K562 (cell line): ENCODE data around the gene USP32. TPM values are rescaled to one million over a fixed set of nuclear protein-coding genes. Genes with fewer than 3 reads are reported as not detected.

Source experiments
- ATAC-seq: fragments of 200-7000 bp; cut with Tn5 transposase; 3 replicates; pipeline ENCODE4 v1.9.1; 2020; ENCODE audit warnings: moderate library complexity
- BruUV-seq: library from RNA; stranded (reverse); fragments of 400-500 nt; replicated peaks from 2 replicates; lab custom pipeline; 2021; lab: Mats Ljungman, UMichigan
- CTCF ChIA-PET: fragments of 300-600 bp; formaldehyde crosslinking; extraction: SDS; loops from one replicate; lab custom pipeline; 2021; ENCODE audit warnings: low intra/inter-chr PET ratio; lab: Yijun Ruan, JAX
- POLR2A ChIA-PET: fragments of 300-600, 350-650 bp; sonication (Branson Sonifier 250); formaldehyde crosslinking; extraction: SDS; loops from one replicate; lab custom pipeline; 2021; ENCODE audit warnings: antibody characterized with exemption, inconsistent platforms; lab: Yijun Ruan, JAX
- DNase-seq, 4 experiments: peaks; one replicate each; pipeline versions ENCODE4 v3.0.0 to v3.0.0-alpha.2; 2011 to 2018; ENCODE audit warnings: low spot score in 3 of 4, mixed read lengths in 3 of 4; ENCODE audit errors: extremely low read depth in 1 of 4
- FAIRE-seq: peaks from 2 replicates; lab custom pipeline; 2011; peaks lifted over from hg19 to GRCh38; lab: Jason Lieb, UNC
- H2AFZ ChIP-seq: 2 replicates; pipeline ENCODE4 v1.6.0; 2011; ENCODE audit warnings: low read depth, low read length, control low read depth, inconsistent platforms
- H3K27ac ChIP-seq: fragments of 200-600 bp; 3 replicates; pipeline ENCODE4 v1.8.0; 2011; ENCODE audit warnings: low read depth, mild to moderate bottlenecking, control low read depth, inconsistent platforms, low read length, moderate library complexity, mixed read lengths; ENCODE audit errors: extremely low read depth
- H3K27me3 ChIP-seq, 2 experiments: fragments of 300-600 bp in 1 of 2; 2 replicates in 1 of 2; 3 replicates in 1 of 2; pipeline versions ENCODE4 v1.6.0 to v1.8.0; 2011; ENCODE audit warnings: inconsistent platforms in 2 of 2, low read length in 2 of 2, mild to moderate bottlenecking in 1 of 2, mixed read lengths in 1 of 2, moderate library complexity in 1 of 2; ENCODE audit not compliant: control insufficient read depth in 2 of 2, insufficient read depth in 2 of 2
- H3K36me3 ChIP-seq: fragments of 300-600 bp; 3 replicates; pipeline ENCODE4 v1.8.0; 2011; ENCODE audit warnings: mild to moderate bottlenecking, low read length, inconsistent platforms; ENCODE audit not compliant: control insufficient read depth, insufficient read depth
- H3K4me1 ChIP-seq, 2 experiments: fragments of 200-600 bp in 1 of 2; replicated peaks in 1 of 2; 2 replicates in 1 of 2; 3 replicates in 1 of 2; pipeline versions ENCODE4 v1.5.1 to v1.8.0; 2011; ENCODE audit warnings: inconsistent platforms in 2 of 2, low read length in 2 of 2, mild to moderate bottlenecking in 1 of 2, mixed read lengths in 1 of 2, moderate library complexity in 1 of 2; ENCODE audit not compliant: control insufficient read depth in 2 of 2, insufficient read depth in 2 of 2
- H3K4me2 ChIP-seq: 2 replicates; pipeline ENCODE4 v1.6.1; 2011; ENCODE audit warnings: low read length, control low read depth, inconsistent platforms, mixed read lengths; ENCODE audit not compliant: insufficient read depth
- H3K4me3 ChIP-seq: fragments of 200-600 bp; sonication (generic), shearing (Covaris generic); 2 replicates; pipeline ENCODE4 v1.5.1; 2016; ENCODE audit warnings: control low read depth, inconsistent platforms
- H3K79me2 ChIP-seq: fragments of 200-600 bp; 3 replicates; pipeline ENCODE4 v1.8.0; 2011; ENCODE audit warnings: low read length, inconsistent platforms; ENCODE audit not compliant: control insufficient read depth, insufficient read depth
- H3K9ac ChIP-seq, 2 experiments: 2 replicates each; pipeline versions ENCODE4 v1.6.0 to v1.6.1; 2011; ENCODE audit warnings: low read depth in 2 of 2, low read length in 2 of 2, control low read depth in 1 of 2, inconsistent platforms in 1 of 2, mild to moderate bottlenecking in 1 of 2, mixed read lengths in 1 of 2; ENCODE audit not compliant: insufficient read depth in 1 of 2
- H3K9me1 ChIP-seq: one replicate; pipeline ENCODE4 v1.6.0; 2011; ENCODE audit warnings: inconsistent platforms, mild to moderate bottlenecking, low read length, moderate library complexity; ENCODE audit not compliant: control insufficient read depth, insufficient read depth
- H3K9me3 ChIP-seq: replicated peaks from 2 replicates; pipeline ENCODE4 v1.5.1; 2011; ENCODE audit warnings: low read depth, low read length, inconsistent platforms; ENCODE audit not compliant: control insufficient read depth, insufficient read depth
- H4K20me1 ChIP-seq: replicated peaks from 2 replicates; pipeline ENCODE4 v1.6.1; 2011; ENCODE audit warnings: low read length, inconsistent platforms, mixed read lengths; ENCODE audit not compliant: control insufficient read depth, insufficient read depth
- CBX2 ChIP-seq: fragments of 200-600 bp; sonication (generic); IDR thresholded peaks from one replicate; pipeline ENCODE4 v1.6.1; 2012; ENCODE audit warnings: mild to moderate bottlenecking, low read length, inconsistent platforms; ENCODE audit not compliant: insufficient read depth, poor library complexity, severe bottlenecking
- TCF7 ChIP-seq: sonication (generic); IDR thresholded peaks from 2 replicates; pipeline ENCODE4 v1.6.1; 2016; ENCODE audit warnings: antibody characterized with exemption, borderline replicate concordance
- ZNF263 ChIP-seq: sonication (generic); formaldehyde crosslinking; IDR thresholded peaks from 2 replicates; pipeline ENCODE4 v1.8.0; 2022; ENCODE audit warnings: mild to moderate bottlenecking, missing genetic modification reagents, borderline replicate concordance
- WGBS: fragments of 100-300 bp; shearing (Covaris generic); methylation state at CpG from one replicate; pipeline ENCODE4 v1.1.6; 2016; ENCODE audit warnings: low coverage, mixed read lengths; ENCODE audit not compliant: insufficient coverage; ENCODE audit errors: missing lambda C conversion rate; 5-methylcytosine and 5-hydroxymethylcytosine counted together
- in situ Hi-C: fragments of 300-500 bp; cut with MboI; formaldehyde crosslinking; loops from 4 replicates; pipeline ENCODE4 v1.15.0; 2018; ENCODE audit warnings: inconsistent platforms, mixed read lengths
- intact Hi-C: fragments of 100-400 bp; cut with micrococcal nuclease; formaldehyde crosslinking; loops from 2 replicates; pipeline ENCODE4 v1.14.2; 2022
- polyA plus RNA-seq, 8 experiments: library from polyadenylated mRNA; depleted of rRNA in 4 of 8; stranded (reverse) in 5 of 8; unstranded in 3 of 8; fragments of >200 nt; fragmentation: Nextera tagmentation in 2 of 8; fragmentation: Illumina TruSeq in 1 of 8; extraction: Ambion mirVana in 2 of 8; extraction: Trizol in 1 of 8; gene quantifications; 2 replicates each; pipeline versions ENCODE4 v1.2.1 to v1.2.3, GENCODE V29; 2011 to 2014; ENCODE audit warnings: inconsistent platforms in 1 of 8, missing spikeins in 1 of 8
- total RNA-seq, 7 experiments: library from RNA; depleted of rRNA in 6 of 7; stranded (reverse); fragments of >200 nt in 6 of 7; fragmentation: Illumina TruSeq in 2 of 7; extraction: Trizol in 2 of 7; gene quantifications; 2 replicates each; pipeline versions ENCODE4 v1.2.1 to v1.2.3, GENCODE V29; 2011 to 2021; ENCODE audit warnings: low replicate concordance in 1 of 7
- TF ChIP-seq, protein P1 (sequence below): sonication (generic); formaldehyde crosslinking; IDR thresholded peaks from 2 replicates; pipeline ENCODE4 v1.8.1; 2023; ENCODE audit warnings: missing genetic modification reagents, mild to moderate bottlenecking, borderline replicate concordance
- TF ChIP-seq, protein P2 (sequence below), 2 experiments: IDR thresholded peaks in 1 of 2; conservative IDR thresholded peaks in 1 of 2; 2 replicates each; pipeline ENCODE4 v1.6.1; 2016; ENCODE audit warnings: low read depth in 2 of 2, mild to moderate bottlenecking in 1 of 2, missing compliant biosample characterization in 1 of 2, missing genetic modification characterization in 1 of 2, moderate library complexity in 1 of 2

The USP32 gene
- total and polyA plus RNA-seq, 9 of the 15 experiments (the other 6 are each of a cell fraction or from before 2014, with no cell fraction given) = 18.0 to 69.3 (median 47.1) TPM

DNA sequence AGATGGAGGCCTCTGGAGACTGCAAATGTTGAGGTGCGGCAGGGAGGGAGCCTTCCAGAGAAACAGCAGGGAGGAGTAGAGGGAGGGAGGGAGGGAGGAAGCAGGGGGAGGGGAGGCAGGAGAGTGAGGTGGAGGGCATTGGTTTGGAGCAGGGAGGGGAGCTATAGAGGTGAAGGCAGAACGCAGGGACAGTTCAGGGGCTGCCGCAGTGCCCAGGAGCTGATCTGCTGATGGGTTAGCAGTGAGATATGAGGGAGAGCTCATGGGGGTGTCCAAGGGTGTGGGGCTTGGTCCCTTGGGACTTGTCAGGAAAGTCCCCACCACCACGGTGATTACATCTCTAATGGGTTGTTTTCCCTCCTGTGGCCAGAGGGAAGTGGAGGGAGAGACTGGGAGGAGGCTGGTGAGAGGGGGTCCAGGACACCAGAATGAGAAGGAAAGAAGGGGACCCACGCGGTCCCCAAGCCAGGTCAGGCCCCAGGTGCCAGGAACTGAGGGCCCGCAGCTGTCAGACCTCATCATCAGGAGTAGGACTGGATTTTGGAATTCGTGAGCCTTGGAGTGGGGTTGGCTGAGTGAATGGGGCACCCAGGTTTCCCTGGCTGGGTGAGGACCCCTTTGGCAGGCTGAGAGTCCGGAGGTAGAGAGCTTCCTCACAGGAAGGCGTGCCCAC, 231.0 kb downstream of the USP32 start (continued):
- peak; percentile 67; the same call in 1 of the 2 replicates for TF ChIP-seq ZNF263 (CRISPR knock-in tag)
- TF ChIP-seq, protein P1, sequence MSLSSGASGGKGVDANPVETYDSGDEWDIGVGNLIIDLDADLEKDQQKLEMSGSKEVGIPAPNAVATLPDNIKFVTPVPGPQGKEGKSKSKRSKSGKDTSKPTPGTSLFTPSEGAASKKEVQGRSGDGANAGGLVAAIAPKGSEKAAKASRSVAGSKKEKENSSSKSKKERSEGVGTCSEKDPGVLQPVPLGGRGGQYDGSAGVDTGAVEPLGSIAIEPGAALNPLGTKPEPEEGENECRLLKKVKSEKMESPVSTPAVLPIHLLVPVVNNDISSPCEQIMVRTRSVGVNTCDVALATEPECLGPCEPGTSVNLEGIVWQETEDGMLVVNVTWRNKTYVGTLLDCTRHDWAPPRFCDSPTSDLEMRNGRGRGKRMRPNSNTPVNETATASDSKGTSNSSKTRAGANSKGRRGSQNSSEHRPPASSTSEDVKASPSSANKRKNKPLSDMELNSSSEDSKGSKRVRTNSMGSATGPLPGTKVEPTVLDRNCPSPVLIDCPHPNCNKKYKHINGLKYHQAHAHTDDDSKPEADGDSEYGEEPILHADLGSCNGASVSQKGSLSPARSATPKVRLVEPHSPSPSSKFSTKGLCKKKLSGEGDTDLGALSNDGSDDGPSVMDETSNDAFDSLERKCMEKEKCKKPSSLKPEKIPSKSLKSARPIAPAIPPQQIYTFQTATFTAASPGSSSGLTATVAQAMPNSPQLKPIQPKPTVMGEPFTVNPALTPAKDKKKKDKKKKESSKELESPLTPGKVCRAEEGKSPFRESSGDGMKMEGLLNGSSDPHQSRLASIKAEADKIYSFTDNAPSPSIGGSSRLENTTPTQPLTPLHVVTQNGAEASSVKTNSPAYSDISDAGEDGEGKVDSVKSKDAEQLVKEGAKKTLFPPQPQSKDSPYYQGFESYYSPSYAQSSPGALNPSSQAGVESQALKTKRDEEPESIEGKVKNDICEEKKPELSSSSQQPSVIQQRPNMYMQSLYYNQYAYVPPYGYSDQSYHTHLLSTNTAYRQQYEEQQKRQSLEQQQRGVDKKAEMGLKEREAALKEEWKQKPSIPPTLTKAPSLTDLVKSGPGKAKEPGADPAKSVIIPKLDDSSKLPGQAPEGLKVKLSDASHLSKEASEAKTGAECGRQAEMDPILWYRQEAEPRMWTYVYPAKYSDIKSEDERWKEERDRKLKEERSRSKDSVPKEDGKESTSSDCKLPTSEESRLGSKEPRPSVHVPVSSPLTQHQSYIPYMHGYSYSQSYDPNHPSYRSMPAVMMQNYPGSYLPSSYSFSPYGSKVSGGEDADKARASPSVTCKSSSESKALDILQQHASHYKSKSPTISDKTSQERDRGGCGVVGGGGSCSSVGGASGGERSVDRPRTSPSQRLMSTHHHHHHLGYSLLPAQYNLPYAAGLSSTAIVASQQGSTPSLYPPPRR (CRISPR knock-in tag) = no peak

DNA sequence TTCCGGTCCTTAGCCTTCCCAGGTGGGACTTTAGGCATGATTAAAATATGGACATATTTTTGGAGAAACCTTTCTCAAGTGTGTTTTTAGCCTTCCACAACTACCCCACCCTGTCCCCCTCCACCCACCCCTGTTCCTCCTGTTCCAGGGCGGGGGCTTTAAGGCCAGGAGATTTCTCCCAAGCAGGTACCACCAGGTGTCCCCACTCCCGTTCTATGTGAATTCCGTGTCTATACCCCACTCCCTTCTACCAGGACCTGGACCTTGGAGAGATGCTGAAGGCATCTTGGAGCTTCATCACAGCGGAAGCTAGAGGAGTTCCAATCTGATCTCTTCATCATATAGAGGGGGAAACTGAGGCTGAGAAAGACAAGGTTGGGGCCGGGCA, 232.5 kb downstream of the USP32 start:
- 30% methylated on average over 6 of the region's 6 CpGs for WGBS
- no TSS peak for BruUV-seq
- Histone ChIP-seq H3K9me3 (no peaks in the 10 kb centered on the region), H4K20me1 (no peaks in the 10 kb centered on the region), H3K4me2 (no peak overlapping the region), H3K27me3 (peaks cover 9 to 54% of the 10 kb centered on the region in 2 experiments; a peak in 4 of 5 replicates), H3K79me2 (no peaks in the 10 kb centered on the region), H3K9ac (no peak overlapping the region), H2AFZ (no peak overlapping the region), H3K4me1 (peaks cover 17 to 30% of the 10 kb centered on the region in 2 experiments), H3K36me3 (no peaks in the 10 kb centered on the region), H3K9me1 (no peaks in the 10 kb centered on the region), H3K27ac (no peak overlapping the region), H3K4me3 (no peak overlapping the region)
- POLR2A ChIA-PET = interaction anchor here (0.6 kb wide), 1 partner anchor 546 kb away, joined by 3 read pairs; no protein-coding TSS in a partner anchor
- DNase-seq (no peak), ATAC-seq (no peak), FAIRE-seq (peak; percentile 23)
- in situ Hi-C loops = no loop called here
- CTCF ChIA-PET = no interaction called here
- intact Hi-C loops = no loop called here
- TF ChIP-seq, protein P2, sequence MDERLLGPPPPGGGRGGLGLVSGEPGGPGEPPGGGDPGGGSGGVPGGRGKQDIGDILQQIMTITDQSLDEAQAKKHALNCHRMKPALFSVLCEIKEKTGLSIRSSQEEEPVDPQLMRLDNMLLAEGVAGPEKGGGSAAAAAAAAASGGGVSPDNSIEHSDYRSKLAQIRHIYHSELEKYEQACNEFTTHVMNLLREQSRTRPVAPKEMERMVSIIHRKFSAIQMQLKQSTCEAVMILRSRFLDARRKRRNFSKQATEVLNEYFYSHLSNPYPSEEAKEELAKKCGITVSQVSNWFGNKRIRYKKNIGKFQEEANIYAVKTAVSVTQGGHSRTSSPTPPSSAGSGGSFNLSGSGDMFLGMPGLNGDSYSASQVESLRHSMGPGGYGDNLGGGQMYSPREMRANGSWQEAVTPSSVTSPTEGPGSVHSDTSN (CRISPR knock-in tag; IDR thresholded peaks at IDR 0.05; ENCODE audit: low read depth) = no peak
- TF ChIP-seq, protein P2 (tag; conservative IDR thresholded peaks at IDR 0.05; ENCODE audit: low read depth) = no peak
- TF ChIP-seq CBX2 = no peak
- TF ChIP-seq TCF7 = no peak
